Adrenal gland (tissue), 5 donors: ENCODE results near the gene CPN2.

Experiments used
- CTCF ChIP-seq, 6 experiments: fragments of 450-650 bp in 4 of 6; fragments of 200-600 bp in 2 of 6; sonication (generic) in 1 of 6; IDR thresholded peaks; 1 replicate in 5 of 6; 2 replicates in 1 of 6; pipeline versions ENCODE4 v1.5.1 to v1.8.0; 2016 to 2021; ENCODE audit warnings: antibody characterized with exemption in 6 of 6, mild to moderate bottlenecking in 2 of 6, moderate library complexity in 1 of 6
- POLR2A ChIP-seq, 2 donors: fragments of 450-650 bp; IDR thresholded peaks; one replicate each; pipeline ENCODE4 v1.6.1; 2017; ENCODE audit warnings: antibody characterized with exemption in 2 of 2, mild to moderate bottlenecking in 2 of 2, moderate library complexity in 1 of 2
- donor health status: DM: no; HTN: no; CAD: no.

DNA sequence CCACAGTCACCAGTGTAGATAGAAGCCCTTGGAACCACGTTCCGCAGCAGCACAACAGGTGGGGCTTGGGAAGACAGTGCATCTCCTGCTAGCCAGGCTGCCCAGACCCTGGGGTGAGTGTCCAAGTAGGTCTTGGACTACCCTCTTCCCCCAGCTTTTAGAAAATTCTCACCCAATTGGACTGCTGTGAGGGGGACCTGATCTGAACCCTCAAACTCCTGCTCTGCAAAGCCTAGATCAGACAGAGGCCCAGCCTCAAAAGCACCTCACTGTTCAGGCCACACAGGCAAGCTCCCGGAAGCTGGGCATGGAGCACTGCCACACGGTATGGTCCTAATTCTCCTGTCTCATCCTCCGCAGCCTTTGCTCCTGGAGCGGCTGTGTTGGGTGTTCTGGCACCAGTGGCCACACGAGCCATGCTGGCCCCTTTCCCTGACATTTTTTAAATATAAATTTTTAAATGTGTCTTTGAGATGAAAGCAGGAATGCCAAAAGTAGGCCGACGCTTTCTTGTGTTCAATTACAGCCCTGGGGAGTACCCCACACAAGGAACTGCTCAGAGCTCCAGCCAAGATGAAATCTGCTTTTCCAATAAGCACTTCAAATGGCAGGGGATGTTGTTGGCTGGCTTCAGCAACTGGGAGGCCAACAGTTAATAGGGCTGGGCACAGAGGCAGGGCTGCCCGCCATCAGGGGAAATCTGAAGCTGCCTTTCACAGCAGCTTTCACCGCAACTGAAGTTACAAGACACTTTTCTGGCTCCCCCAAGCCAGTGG lies 40.9 kb downstream of the CPN2 start:
- TF ChIP-seq CTCF (IDR thresholded peaks at IDR 0.05) (no peak), POLR2A (IDR thresholded peaks at IDR 0.05) (no peak)
